ENCODE data around the gene ARHGAP33.

Gene ARHGAP33

GRCh38 chr19:35756377-35757230 is 18.8 kb upstream of the ARHGAP33 start, which contains the start of gene HSPB6:
HSPB6 (minus strand) TSS chr19:35757029; CDS start chr19:35757008, 21 bp downstream.
- Histone ChIP-seq H3K9me3 (no peaks in the 10 kb centered on the region), H3K4me3 (ENCODE audit: low read depth in 1 of 2, low read length in 1 of 2) (peak within 1 kb of the TSS; percentile 78 to 87), H3K27ac (peak within 1 kb of the TSS; percentile 85), H3K27me3 (peaks cover 33% of the 10 kb centered on the region), H3K36me3 (peaks cover 48% of the 10 kb centered on the region), H3K4me1 (ENCODE audit: control insufficient read depth in 1 of 2, insufficient read depth in 1 of 2, low read depth in 1 of 2, low read length in 1 of 2) (peaks cover 33 to 36% of the 10 kb centered on the region in 2 experiments)
- TF ChIP-seq, protein P1, sequence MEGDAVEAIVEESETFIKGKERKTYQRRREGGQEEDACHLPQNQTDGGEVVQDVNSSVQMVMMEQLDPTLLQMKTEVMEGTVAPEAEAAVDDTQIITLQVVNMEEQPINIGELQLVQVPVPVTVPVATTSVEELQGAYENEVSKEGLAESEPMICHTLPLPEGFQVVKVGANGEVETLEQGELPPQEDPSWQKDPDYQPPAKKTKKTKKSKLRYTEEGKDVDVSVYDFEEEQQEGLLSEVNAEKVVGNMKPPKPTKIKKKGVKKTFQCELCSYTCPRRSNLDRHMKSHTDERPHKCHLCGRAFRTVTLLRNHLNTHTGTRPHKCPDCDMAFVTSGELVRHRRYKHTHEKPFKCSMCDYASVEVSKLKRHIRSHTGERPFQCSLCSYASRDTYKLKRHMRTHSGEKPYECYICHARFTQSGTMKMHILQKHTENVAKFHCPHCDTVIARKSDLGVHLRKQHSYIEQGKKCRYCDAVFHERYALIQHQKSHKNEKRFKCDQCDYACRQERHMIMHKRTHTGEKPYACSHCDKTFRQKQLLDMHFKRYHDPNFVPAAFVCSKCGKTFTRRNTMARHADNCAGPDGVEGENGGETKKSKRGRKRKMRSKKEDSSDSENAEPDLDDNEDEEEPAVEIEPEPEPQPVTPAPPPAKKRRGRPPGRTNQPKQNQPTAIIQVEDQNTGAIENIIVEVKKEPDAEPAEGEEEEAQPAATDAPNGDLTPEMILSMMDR (IDR thresholded peaks at IDR 0.05): no peak

DNA sequence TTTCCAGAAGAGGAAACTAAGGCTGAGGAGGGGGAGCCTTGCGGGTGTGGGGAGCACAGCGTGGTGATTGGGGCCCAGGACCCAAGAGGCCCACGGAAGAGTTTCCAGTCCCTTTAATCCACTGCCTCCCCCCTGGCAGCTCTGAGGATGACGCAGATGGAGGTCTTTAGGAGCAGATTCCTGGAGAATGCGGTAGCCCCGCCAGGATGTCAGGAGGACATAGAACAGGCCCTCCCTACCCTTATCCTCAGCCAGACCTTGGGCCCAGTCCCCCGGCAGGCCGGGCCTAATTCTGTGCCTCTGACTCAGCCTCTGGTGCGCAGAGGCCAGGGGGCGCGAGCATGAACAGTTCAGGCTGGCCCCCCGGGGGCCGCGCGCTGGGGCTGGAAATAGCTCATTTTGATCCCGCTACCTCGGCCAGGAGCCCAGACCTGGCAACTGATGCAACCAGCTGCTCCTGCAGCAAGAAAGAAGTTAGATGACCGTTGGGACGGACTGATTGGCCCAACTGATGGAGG is 18.1 kb upstream of the ARHGAP33 start:
- H3K36me3 ChIP-seq: peaks cover 49% of the 10 kb centered on the region
- peaks cover 33% of the 10 kb centered on the region for H3K27me3 ChIP-seq
- no peaks in the 10 kb centered on the region for H3K9me3 ChIP-seq
- H3K27ac ChIP-seq: peak overlapping the region; percentile 85
- peaks cover 33 to 36% of the 10 kb centered on the region in 2 experiments for H3K4me1 ChIP-seq (ENCODE audit: control insufficient read depth in 1 of 2, insufficient read depth in 1 of 2, low read depth in 1 of 2, low read length in 1 of 2)
- H3K4me3 ChIP-seq (ENCODE audit: low read depth in 1 of 2, low read length in 1 of 2): peak overlapping the region; percentile 78 to 87
- TF ChIP-seq, protein P1 (IDR thresholded peaks at IDR 0.05): no peak

- H3K4me1 ChIP-seq (ENCODE audit: control insufficient read depth in 1 of 2, insufficient read depth in 1 of 2, low read depth in 1 of 2, low read length in 1 of 2): peaks cover 33 to 36% of the 10 kb centered on the region in 2 experiments
- H3K36me3 ChIP-seq: peaks cover 42% of the 10 kb centered on the region
- H3K27ac ChIP-seq: peak within 1 kb of the TSS; percentile 85
- H3K4me3 ChIP-seq (ENCODE audit: low read depth in 1 of 2, low read length in 1 of 2): peak within 1 kb of the TSS; percentile 78 to 87
- H3K27me3 ChIP-seq: peaks cover 33% of the 10 kb centered on the region
- no peaks in the 10 kb centered on the region for H3K9me3 ChIP-seq
- TF ChIP-seq, protein P1 (IDR thresholded peaks at IDR 0.05): peak; percentile 14
Measured at GRCh38 chr19:35757749-35758608, 17.4 kb upstream of the ARHGAP33 start, which contains the start of gene PROSER3. PROSER3 (plus strand) TSS chr19:35758176; CDS start chr19:35758216, 40 bp downstream.

DNA sequence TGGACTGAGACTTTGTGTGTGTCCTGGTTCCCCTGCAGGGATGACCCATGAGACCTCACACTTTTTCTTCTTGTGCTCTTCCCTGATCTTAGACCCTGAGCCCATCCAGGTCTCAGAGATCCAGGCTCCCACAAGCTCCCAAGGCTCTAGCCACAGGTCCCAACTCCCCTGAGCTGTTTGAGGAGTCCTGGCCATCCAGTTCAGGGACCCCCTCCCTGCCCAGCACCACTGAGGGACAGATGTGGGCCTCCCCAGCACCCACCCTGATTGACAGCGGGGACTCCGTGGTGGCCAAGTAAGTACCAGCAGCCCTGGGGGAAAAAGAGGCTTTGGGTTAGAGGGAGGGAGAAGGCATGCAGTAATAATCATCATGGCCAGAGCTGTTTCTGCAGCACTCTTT is 15.7 kb upstream of the ARHGAP33 start:
- Histone ChIP-seq H3K4me3 (ENCODE audit: low read depth in 1 of 2, low read length in 1 of 2) (no peak overlapping the region), H3K27me3 (peaks cover 29% of the 10 kb centered on the region), H3K36me3 (peaks cover 34% of the 10 kb centered on the region), H3K9me3 (no peaks in the 10 kb centered on the region), H3K27ac (no peak overlapping the region), H3K4me1 (ENCODE audit: control insufficient read depth in 1 of 2, insufficient read depth in 1 of 2, low read depth in 1 of 2, low read length in 1 of 2) (peaks cover 33 to 36% of the 10 kb centered on the region in 2 experiments)
- TF ChIP-seq, protein P1 (IDR thresholded peaks at IDR 0.05): no peak

DNA sequence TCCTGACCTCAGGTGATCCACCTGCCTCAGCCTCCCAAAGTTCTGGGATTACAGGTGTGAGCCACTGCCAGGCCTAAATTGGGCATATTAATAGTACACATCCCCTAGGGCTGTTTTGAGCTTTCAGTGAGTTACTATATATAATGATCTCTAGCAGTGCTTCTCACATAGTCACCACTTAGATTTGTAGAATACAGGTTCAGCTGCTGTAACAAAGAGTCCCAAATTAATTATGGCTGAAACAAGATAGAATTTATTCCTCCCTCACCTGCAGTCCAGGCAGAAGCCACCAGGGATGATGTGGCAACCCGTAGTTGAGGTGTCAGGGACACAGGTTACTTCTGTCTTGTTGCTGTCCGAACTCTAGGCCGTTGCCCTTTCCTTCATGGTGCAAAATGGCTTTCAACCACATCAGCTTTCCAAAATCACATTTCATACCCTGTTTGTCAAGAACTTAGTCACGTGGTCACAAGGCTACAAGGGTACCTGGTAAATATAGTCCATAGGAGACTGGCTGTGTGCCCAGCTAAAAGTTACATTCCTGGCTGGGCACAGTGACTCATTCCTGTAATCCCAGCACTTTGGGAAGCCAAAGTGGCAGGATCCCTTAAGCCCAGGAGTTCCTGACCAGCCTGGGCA is 14.5 kb upstream of the ARHGAP33 start:
- Histone ChIP-seq H3K4me1 (ENCODE audit: control insufficient read depth in 1 of 2, insufficient read depth in 1 of 2, low read depth in 1 of 2, low read length in 1 of 2) (peaks cover 24% of the 10 kb centered on the region in 2 experiments), H3K4me3 (ENCODE audit: low read depth in 1 of 2, low read length in 1 of 2) (no peak overlapping the region), H3K27ac (no peak overlapping the region), H3K9me3 (no peaks in the 10 kb centered on the region), H3K36me3 (peaks cover 34% of the 10 kb centered on the region), H3K27me3 (peaks cover 17% of the 10 kb centered on the region)
- TF ChIP-seq, protein P1 (IDR thresholded peaks at IDR 0.05): no peak
